ENCODE measurements around the gene YEATS4.
"Not testable (repeated sequence)": the region's sequence is repeated elsewhere in the genome, so short reads cannot be mapped to it uniquely, and the experiment has no call there.

The YEATS4 gene

DNA sequence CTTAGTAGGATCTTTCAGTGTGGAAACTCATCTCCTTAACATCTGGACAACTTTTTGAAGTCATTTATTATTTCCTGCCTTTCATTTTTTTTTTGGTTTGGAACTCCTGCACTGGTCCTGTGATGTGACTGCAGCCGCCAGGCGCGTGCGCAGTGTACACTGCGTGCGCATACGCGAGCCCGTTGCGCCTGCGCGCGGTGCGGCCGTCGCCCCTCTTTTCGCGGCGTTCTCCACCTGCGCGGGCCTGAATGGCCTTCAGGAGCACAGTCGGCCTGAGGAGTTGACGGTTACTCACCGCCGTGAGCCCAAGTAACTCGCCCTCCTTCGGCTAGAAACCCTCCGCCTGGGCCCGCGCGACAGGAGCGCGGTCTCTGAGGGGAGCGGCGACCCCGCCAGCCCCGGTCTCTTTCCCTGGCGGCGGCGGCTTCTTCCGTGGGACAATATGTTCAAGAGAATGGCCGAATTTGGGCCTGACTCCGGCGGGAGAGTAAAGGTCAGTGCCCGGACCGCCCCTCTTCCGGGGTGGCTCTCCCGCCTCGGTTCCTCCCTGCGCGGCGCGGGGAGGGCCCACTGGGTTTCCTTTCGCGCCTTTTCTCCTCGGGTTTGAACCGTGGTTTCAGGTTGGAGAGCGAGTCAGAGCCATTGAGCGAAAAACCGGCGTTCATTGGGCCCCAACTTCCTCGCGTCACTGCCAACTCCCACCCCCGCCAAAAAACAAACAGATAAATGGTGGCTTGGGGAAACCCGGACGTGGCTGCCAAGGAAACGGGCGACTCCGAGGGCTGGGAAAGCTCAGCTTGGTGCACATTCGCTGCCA lies at the start of gene YEATS4:
YEATS4 (plus strand) TSS at position 213 of the 817 bp plus-strand sequence; CDS start at position 443, 230 bp downstream.
- Histone ChIP-seq H3K9me3 (ENCODE audit: low read length) (no peaks in the 10 kb centered on the region), H3K4me1 (ENCODE audit: insufficient read depth, low read length) (peaks cover 10% of the 10 kb centered on the region), H3K9ac (ENCODE audit: low read length) (peak within 1 kb of the TSS; percentile 47), H3K36me3 (ENCODE audit: insufficient read depth, low read length) (no peaks in the 10 kb centered on the region), H3K4me3 (ENCODE audit: low read depth in 1 of 2, low read length in 2 of 2) (peak within 1 kb of the TSS; percentile 44 to 90), H3K27ac (ENCODE audit: low read depth, low read length) (peak within 1 kb of the TSS; percentile 74), H3K27me3 (ENCODE audit: control insufficient read depth in 1 of 2, insufficient read depth in 2 of 2, low read length in 2 of 2) (no peaks in the 10 kb centered on the region)

DNA sequence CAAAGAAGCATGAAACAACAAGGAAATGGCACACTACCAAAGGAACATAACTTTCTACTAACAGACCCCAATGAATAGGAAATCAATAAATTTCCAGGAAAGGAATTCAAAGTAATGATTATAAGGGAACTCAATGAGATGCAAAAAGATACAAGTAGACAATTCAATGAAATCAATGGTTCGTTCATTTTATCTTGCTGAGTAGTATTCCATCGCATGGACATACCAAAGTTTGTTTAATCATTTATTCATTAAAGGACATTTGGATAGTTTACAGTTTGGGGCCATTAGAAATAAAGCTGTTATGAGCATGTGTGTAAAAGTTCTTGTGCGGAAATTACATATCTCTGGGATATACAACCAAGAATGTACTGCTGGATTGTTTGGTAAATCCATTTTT lies 46.3 kb upstream of the YEATS4 start:
- H3K9me3 ChIP-seq (ENCODE audit: low read length): no peaks in the 10 kb centered on the region
- no peaks in the 10 kb centered on the region for H3K36me3 ChIP-seq (ENCODE audit: insufficient read depth, low read length)
- H3K4me1 ChIP-seq (ENCODE audit: insufficient read depth, low read length): no peaks in the 10 kb centered on the region

DNA sequence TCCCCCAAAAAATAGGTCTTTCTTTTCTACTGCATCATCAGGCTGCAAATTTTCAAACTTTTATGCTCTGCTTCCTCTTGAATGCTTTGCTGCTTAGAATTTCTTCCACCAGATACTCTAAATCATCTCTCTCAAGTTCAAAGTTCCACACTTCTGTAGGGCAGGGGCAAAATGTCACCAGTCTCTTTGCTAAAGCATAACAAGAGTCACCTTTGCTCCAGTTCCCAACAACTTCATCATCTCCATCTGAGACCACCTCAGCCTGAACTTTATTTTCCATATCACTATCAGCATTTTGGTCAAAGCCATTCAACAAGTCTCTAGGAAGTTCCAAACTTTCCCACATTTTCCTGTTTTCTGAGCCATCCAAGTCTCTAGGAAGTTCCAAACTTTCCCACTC lies 42.8 kb upstream of the YEATS4 start:
- H3K36me3 ChIP-seq (ENCODE audit: insufficient read depth, low read length); H3K27me3 ChIP-seq (ENCODE audit: control insufficient read depth in 1 of 2, insufficient read depth in 2 of 2, low read length in 2 of 2); H3K9ac ChIP-seq (ENCODE audit: low read length); H3K4me3 ChIP-seq (ENCODE audit: low read depth in 1 of 2, low read length in 2 of 2); H3K9me3 ChIP-seq (ENCODE audit: low read length); H3K27ac ChIP-seq (ENCODE audit: low read depth, low read length); H3K4me1 ChIP-seq (ENCODE audit: insufficient read depth, low read length): not testable (repeated sequence)

More for the DNA sequence above, 46.3 kb upstream of the YEATS4 start:
- Histone ChIP-seq H3K27me3 (ENCODE audit: control insufficient read depth in 1 of 2, insufficient read depth in 2 of 2, low read length in 2 of 2) (no peaks in the 10 kb centered on the region), H3K27ac (ENCODE audit: low read depth, low read length) (no peak overlapping the region), H3K4me3 (ENCODE audit: low read depth in 1 of 2, low read length in 2 of 2) (no peak overlapping the region), H3K9ac (ENCODE audit: low read length) (no peak overlapping the region)

DNA sequence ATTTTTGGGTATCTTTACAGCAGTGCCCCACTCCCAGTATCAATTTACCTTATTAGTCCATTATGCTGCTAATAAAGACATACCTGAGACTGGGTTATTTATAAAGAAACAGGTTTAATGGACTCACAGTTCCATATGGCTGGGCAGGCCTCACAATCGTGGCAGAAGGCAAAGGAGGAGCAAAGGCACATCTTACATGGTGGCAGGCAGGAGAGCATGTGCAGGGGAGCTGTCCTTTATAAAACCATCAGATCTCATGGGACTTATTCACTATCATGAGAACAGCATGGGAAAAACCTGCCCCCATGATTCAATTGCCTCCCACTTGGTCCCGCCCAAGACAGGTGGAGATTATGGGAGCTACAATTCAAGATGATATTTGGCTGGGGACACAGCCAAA lies 42.3 kb upstream of the YEATS4 start:
- not testable (repeated sequence) for H3K9ac ChIP-seq (ENCODE audit: low read length); H3K27me3 ChIP-seq (ENCODE audit: control insufficient read depth in 1 of 2, insufficient read depth in 2 of 2, low read length in 2 of 2); H3K4me3 ChIP-seq (ENCODE audit: low read depth in 1 of 2, low read length in 2 of 2); H3K4me1 ChIP-seq (ENCODE audit: insufficient read depth, low read length); H3K27ac ChIP-seq (ENCODE audit: low read depth, low read length); H3K9me3 ChIP-seq (ENCODE audit: low read length); H3K36me3 ChIP-seq (ENCODE audit: insufficient read depth, low read length)

DNA sequence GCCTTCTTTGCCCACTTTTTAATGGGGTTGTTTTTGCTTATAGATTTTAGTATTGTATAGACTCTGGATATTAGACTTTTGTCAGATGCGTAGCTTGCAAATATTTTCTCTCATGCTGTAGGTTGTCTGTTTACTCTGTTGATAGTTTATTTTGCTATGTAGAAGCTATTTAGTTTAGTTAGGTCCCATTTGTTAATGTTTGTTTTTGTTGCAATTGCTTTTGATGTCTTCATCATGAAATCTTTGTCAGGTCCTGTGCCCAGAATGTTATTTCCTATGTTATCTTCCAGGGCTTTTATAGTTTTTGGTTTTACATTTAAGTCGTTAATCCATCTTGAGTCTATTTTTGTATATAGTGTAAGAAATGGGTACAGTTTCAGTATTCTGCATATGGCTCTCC lies 41.3 kb upstream of the YEATS4 start:
- Histone ChIP-seq H3K9me3 (ENCODE audit: low read length) (no peaks in the 10 kb centered on the region), H3K4me3 (ENCODE audit: low read depth in 1 of 2, low read length in 2 of 2) (no peak overlapping the region), H3K4me1 (ENCODE audit: insufficient read depth, low read length) (no peaks in the 10 kb centered on the region), H3K36me3 (ENCODE audit: insufficient read depth, low read length) (no peaks in the 10 kb centered on the region), H3K27me3 (ENCODE audit: control insufficient read depth in 1 of 2, insufficient read depth in 2 of 2, low read length in 2 of 2) (no peaks in the 10 kb centered on the region), H3K9ac (ENCODE audit: low read length) (no peak overlapping the region), H3K27ac (ENCODE audit: low read depth, low read length) (no peak overlapping the region)

DNA sequence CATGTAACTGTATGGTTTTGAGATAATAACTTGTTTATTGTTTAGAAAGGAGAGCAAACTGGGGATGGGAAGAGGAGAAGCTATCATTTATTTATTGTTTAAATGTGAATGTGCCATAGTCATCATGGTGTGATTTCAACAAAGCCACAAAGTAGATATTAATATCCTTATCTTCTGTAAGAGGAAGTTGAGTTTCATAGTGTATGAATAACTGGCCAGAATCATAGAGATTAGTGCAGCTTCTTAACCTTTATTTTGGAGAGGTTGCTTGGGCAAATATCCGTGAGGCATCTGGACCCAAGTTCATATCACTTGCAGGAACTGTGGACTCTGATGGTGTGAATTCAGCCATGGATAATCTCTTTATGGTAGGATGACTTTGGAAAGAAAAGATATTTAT lies 38.2 kb upstream of the YEATS4 start:
- no peaks in the 10 kb centered on the region for H3K27me3 ChIP-seq (ENCODE audit: control insufficient read depth in 1 of 2, insufficient read depth in 2 of 2, low read length in 2 of 2)
- H3K4me3 ChIP-seq (ENCODE audit: low read depth in 1 of 2, low read length in 2 of 2): no peak overlapping the region
- no peaks in the 10 kb centered on the region for H3K9me3 ChIP-seq (ENCODE audit: low read length)
- H3K4me1 ChIP-seq (ENCODE audit: insufficient read depth, low read length): no peaks in the 10 kb centered on the region
- no peaks in the 10 kb centered on the region for H3K36me3 ChIP-seq (ENCODE audit: insufficient read depth, low read length)
- H3K27ac ChIP-seq (ENCODE audit: low read depth, low read length): no peak overlapping the region
- no peak overlapping the region for H3K9ac ChIP-seq (ENCODE audit: low read length)

DNA sequence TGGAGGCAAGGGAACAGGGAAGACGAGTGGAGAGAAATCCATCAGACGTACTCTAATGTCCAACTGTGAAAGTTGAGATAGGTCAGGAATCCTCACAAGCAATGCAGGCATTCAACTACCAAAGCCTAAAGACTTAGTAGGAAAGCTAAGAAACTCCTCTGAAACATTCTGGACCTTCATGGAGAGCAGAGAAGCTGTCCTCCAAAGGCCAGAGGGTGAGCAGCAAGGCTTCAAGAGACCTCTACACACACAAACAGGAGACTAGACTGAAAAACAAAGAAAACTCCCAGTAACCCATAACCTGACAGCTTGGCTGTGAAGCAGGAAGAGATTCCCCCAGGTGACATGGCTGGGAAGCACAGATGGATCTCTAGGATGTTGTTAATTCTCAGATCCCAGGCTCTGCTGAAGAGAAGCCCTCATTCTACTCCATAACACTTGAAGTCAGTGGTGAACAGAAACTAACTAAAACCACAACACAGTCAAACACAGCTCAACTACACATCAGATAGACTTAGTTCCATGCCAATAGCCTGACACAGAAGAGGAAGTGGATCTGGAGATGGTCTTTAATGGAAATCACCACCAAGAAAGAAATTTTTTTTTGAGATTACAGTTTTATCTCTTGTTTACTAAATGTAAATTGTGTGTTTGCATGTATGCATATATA lies 34.6 kb upstream of the YEATS4 start:
- Histone ChIP-seq H3K4me1 (ENCODE audit: insufficient read depth, low read length) (no peaks in the 10 kb centered on the region), H3K27me3 (ENCODE audit: control insufficient read depth in 1 of 2, insufficient read depth in 2 of 2, low read length in 2 of 2) (no peaks in the 10 kb centered on the region), H3K36me3 (ENCODE audit: insufficient read depth, low read length) (no peaks in the 10 kb centered on the region), H3K9me3 (ENCODE audit: low read length) (no peaks in the 10 kb centered on the region), H3K27ac (ENCODE audit: low read depth, low read length) (no peak overlapping the region), H3K9ac (ENCODE audit: low read length) (no peak overlapping the region), H3K4me3 (ENCODE audit: low read depth in 1 of 2, low read length in 2 of 2) (no peak overlapping the region)

DNA sequence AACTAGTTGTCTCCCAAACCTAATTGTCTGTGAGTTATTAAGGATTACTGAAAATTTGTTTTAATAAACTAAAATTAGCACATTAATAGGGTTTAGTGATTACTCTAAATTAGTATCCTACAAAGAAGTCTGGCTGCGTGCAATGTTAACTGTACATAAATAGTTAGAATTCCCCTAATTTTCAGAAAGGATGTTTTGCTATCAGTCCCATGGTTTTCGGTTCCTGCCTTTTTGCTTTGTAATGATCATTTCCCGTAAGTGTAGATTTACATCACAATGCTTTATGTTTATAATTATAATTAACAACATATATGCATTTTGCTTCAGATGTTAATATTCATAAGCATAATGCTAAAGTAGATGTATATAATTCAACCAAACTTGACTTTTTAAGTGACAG lies 31.1 kb upstream of the YEATS4 start:
- no peaks in the 10 kb centered on the region for H3K4me1 ChIP-seq (ENCODE audit: insufficient read depth, low read length)
- no peak overlapping the region for H3K9ac ChIP-seq (ENCODE audit: low read length)
- no peaks in the 10 kb centered on the region for H3K36me3 ChIP-seq (ENCODE audit: insufficient read depth, low read length)
- no peak overlapping the region for H3K27ac ChIP-seq (ENCODE audit: low read depth, low read length)
- H3K27me3 ChIP-seq (ENCODE audit: control insufficient read depth in 1 of 2, insufficient read depth in 2 of 2, low read length in 2 of 2): no peaks in the 10 kb centered on the region
- H3K9me3 ChIP-seq (ENCODE audit: low read length): no peaks in the 10 kb centered on the region
- H3K4me3 ChIP-seq (ENCODE audit: low read depth in 1 of 2, low read length in 2 of 2): no peak overlapping the region

DNA sequence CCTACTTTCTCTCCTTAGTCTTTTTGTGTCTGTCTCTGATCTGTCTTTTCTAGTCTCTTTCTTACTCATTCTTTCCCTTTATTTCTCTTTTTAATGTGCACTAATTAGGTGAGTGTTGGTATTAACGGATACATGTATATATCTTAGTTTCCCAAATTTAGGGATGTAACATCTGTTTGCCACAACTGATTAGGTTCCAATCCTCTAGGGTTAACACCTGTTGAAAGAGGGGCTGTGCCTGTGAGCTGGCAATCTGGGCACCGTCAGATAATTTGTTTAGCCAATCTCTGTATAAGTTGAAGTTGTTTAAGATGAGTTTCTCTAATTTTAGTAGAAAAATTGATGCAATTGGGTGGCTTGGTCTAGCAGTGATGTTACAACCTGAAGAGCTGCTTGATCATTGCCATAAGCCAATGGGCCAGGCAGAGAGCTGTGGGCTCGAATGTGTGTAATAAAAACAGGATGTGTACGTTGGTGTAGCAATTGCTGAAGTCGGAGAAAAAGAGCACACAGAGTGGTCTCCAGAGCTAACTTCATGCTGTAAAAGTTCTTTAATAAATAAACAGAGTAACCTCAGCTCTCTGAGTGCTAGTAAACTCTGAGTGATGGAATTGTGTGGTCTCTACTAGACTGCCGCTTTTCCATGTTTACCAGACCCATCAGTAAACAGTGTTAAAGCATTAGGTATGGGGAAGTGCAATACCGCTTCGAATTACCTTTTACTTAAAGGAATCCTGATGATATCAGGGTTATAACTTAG lies 29.7 kb upstream of the YEATS4 start:
- H3K4me1 ChIP-seq (ENCODE audit: insufficient read depth, low read length): no peaks in the 10 kb centered on the region
- no peak overlapping the region for H3K9ac ChIP-seq (ENCODE audit: low read length)
- H3K9me3 ChIP-seq (ENCODE audit: low read length): no peaks in the 10 kb centered on the region
- no peaks in the 10 kb centered on the region for H3K27me3 ChIP-seq (ENCODE audit: control insufficient read depth in 1 of 2, insufficient read depth in 2 of 2, low read length in 2 of 2)
- no peaks in the 10 kb centered on the region for H3K36me3 ChIP-seq (ENCODE audit: insufficient read depth, low read length)
- H3K27ac ChIP-seq (ENCODE audit: low read depth, low read length): no peak overlapping the region
- H3K4me3 ChIP-seq (ENCODE audit: low read depth in 1 of 2, low read length in 2 of 2): no peak overlapping the region

DNA sequence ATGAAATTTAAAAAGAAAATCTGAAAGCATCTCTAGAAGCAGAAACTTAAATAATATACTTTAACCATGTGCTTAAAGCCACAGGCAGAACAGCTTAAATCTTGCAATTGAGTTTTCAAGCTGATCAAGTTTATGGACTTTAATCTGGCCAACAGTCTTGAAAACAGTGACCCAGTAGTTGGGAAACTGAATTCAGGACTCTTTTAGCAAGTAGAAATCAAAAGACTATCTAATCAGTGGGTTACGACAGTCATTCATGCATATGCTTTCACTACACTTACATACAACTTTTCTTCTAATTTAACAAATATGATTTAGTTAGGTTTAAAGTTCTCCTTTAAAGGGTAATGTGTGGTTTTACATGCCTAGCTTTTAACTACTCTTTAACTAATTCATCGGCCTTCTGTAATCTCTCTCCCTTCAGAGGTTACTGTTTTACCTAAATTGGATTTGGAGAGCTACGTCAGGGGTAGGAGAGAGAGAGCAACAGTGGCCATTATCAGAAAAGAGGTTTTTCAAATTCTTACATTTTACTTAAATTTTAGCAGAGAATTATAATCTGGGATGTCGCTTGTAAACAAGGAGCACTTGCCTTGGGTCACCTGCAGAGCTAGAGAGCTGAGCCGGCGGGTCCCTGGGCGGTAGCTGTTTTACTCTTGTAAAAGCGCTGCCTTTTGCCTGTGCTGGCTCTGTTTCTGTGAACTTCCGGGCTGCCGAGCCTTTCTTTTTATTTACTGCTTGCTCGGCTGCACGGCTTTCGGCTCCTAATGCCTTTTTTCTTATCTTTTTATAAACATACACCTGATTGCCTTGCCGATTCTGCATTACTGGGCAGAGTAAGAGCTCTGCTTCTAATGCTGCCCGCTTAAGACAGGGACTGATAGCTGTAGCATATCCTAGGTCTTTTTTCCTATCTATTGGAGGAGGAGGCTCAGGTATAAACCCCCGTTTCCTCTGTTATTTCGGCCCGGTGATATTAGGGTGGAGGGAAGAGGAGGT lies 28.8 kb upstream of the YEATS4 start:
- H3K27ac ChIP-seq (ENCODE audit: low read depth, low read length): no peak overlapping the region
- H3K36me3 ChIP-seq (ENCODE audit: insufficient read depth, low read length): no peaks in the 10 kb centered on the region
- no peak overlapping the region for H3K9ac ChIP-seq (ENCODE audit: low read length)
- H3K4me1 ChIP-seq (ENCODE audit: insufficient read depth, low read length): no peaks in the 10 kb centered on the region
- H3K27me3 ChIP-seq (ENCODE audit: control insufficient read depth in 1 of 2, insufficient read depth in 2 of 2, low read length in 2 of 2): no peaks in the 10 kb centered on the region
- H3K9me3 ChIP-seq (ENCODE audit: low read length): no peaks in the 10 kb centered on the region
- H3K4me3 ChIP-seq (ENCODE audit: low read depth in 1 of 2, low read length in 2 of 2): peak overlapping the region; percentile 37 to 61

All from muscle layer of colon (tissue), 2 donors.